NCI-H146 treated with DMSO at 0.1 percent for 48 hours (cell line): ENCODE data around the gene PPARA.

Experiments used
- DNase-seq: peaks from one replicate; lab custom pipeline; 2025; ENCODE audit not compliant: unreplicated experiment; lab: John Stamatoyannopoulos, UW

PPARA gene

GRCh38 chr22:46142548-46143490 lies 7.5 kb upstream of the PPARA start:
- DNase-seq: no peak

- DNase-seq: no peak
These were observed 6.7 kb upstream of the PPARA start for GRCh38 chr22:46143491-46144147.

GRCh38 chr22:46145361-46145851 lies 4.9 kb upstream of the PPARA start:
- DNase-seq: no peak

- DNase-seq: no peak
These were observed 4.4 kb upstream of the PPARA start for GRCh38 chr22:46145896-46146295.

- no peak for DNase-seq
These were observed 4.0 kb upstream of the PPARA start for GRCh38 chr22:46146329-46146728.

GRCh38 chr22:46147061-46147460 lies 3.3 kb upstream of the PPARA start:
- DNase-seq: no peak

GRCh38 chr22:46147471-46148267 lies 2.7 kb upstream of the PPARA start:
- DNase-seq: no peak

- no peak for DNase-seq
These were observed 2.0 kb upstream of the PPARA start for GRCh38 chr22:46148336-46148735.

GRCh38 chr22:46148816-46149511 lies 1.4 kb upstream of the PPARA start:
- no peak for DNase-seq

GRCh38 chr22:46149512-46150033 lies 753 bp upstream of the PPARA start:
- no peak for DNase-seq

- DNase-seq: no peak
These were observed 540 bp downstream of the PPARA start for GRCh38 chr22:46150655-46151477.

- DNase-seq: no peak
These were observed 3.6 kb downstream of the PPARA start for GRCh38 chr22:46153930-46154329.

GRCh38 chr22:46156031-46156430 lies 5.7 kb downstream of the PPARA start:
- no peak for DNase-seq

- no peak for DNase-seq
These were observed 8.0 kb downstream of the PPARA start for GRCh38 chr22:46158283-46158682.

- no peak for DNase-seq
These were observed 8.9 kb downstream of the PPARA start for GRCh38 chr22:46159212-46159611.

GRCh38 chr22:46159777-46160176 lies 9.5 kb downstream of the PPARA start:
- no peak for DNase-seq

GRCh38 chr22:46162285-46162684 lies 12.0 kb downstream of the PPARA start:
- DNase-seq: peak; percentile 36

GRCh38 chr22:46162771-46163556 lies 12.6 kb downstream of the PPARA start:
- DNase-seq: no peak

GRCh38 chr22:46163557-46163888 lies 13.2 kb downstream of the PPARA start:
- no peak for DNase-seq
